HG03439 (cell line): ENCODE results near the gene DHCR24.

Experiments used
- ATAC-seq: cut with Tn5 transposase; IDR thresholded peaks from one replicate; pipeline ENCODE4 v1.9.1; 2021; ENCODE audit warnings: mild to moderate bottlenecking, moderate library complexity; ENCODE audit not compliant: unreplicated experiment

The DHCR24 gene

DNA sequence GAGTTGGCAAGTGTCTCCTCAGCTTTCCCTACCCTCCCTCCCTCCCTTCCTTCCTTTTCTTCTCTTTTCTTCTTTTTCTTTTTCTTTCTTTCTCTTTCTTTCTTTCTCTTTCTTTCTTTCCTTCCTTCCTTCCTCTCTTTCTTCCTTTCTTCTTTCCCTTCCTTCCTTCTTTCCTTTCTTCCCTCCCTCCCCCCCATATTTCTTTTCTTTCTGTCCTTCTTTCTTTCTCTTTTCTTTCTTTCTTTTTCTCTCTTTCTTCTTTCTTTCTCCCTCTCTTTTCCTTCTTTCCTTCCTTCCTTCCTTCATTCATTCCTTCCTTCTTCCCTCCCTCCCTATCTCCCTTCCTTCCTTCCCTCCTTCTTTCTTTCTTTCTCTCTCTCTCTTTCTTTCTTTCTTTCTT lies 67.3 kb downstream of the DHCR24 start:
- no peak for ATAC-seq

DNA sequence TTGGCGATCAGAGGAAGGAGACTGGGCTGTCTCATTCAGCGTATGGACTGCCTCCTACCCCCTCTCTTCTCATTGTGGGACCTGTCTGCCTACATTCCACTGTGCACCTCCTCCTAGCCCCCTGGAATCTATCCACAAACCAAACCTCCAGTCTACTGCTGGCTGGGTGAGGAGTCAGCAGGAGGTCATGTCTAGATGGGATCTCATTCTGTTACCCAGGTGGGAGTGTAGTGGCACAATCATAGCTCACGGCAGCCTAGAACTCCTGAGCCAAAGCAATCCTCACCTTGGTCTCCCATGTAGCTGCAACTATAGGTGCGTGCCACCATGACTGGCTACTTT lies 67.8 kb downstream of the DHCR24 start:
- ATAC-seq = no peak

GRCh38 chr1:54818461-54819194 lies 68.4 kb downstream of the DHCR24 start:
- ATAC-seq = no peak

DNA sequence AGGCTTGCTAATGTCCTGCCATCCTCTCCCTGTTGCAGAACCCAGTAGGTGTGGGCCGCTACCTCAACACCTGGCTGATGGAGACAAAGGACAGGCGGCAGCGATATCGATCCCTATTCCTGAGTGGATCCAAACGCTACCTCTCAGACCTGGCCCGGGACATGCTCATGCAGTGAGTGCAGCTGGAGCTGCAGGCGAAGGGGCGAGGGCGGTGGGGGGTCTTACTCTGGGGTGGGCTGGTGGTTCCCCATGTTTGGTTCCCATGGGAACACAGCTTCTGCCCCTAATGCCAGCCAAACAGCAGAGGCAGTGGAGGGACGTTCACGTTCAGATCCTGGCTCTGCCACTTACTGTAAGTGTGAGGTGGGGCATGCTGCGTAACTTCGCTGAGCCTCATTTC lies 70.0 kb downstream of the DHCR24 start:
- no peak for ATAC-seq

GRCh38 chr1:54816130-54816529 lies 70.9 kb downstream of the DHCR24 start:
- no peak for ATAC-seq

GRCh38 chr1:54815086-54815876 lies 71.7 kb downstream of the DHCR24 start:
- ATAC-seq = no peak

DNA sequence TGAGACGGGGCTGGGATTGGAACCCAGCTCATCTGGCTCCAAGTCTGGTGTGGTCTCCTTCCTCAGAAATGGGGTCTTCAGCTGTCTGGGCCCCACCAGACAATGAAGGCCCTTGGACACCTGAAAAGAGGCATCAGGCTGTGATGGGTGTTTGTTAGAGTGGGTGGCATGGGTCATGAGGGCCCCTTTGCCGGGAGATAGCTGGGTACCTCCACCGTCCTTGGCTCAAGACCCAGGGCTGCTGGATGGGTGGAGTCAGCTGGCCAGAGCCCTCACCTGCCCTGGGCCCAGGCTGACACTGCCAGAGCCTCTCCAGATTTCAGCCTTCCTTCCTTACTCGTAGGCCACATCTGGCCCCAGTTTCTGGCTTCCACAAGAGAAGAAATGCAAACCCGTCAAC lies 72.4 kb downstream of the DHCR24 start:
- ATAC-seq = no peak

DNA sequence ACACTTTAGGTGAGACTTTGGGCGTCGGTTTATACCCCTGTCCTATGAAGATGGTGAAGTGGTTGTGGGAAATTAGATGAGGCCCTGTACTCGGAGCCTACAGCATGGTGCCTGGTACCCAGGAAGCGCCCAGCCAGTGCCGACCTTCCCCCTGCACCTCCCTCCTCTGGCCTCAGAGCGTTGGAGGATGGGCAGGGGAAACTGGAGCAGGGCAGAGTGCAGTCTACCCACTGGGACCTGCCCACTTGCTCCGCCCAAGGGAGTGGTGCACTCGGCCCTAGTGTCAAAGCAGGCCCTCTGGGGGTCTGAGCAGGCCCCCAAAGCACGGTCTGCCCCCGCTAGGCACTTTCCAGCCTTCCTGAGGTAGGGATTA lies 72.9 kb downstream of the DHCR24 start:
- ATAC-seq = no peak

GRCh38 chr1:54813485-54814125 lies 73.4 kb downstream of the DHCR24 start:
- ATAC-seq = no peak

DNA sequence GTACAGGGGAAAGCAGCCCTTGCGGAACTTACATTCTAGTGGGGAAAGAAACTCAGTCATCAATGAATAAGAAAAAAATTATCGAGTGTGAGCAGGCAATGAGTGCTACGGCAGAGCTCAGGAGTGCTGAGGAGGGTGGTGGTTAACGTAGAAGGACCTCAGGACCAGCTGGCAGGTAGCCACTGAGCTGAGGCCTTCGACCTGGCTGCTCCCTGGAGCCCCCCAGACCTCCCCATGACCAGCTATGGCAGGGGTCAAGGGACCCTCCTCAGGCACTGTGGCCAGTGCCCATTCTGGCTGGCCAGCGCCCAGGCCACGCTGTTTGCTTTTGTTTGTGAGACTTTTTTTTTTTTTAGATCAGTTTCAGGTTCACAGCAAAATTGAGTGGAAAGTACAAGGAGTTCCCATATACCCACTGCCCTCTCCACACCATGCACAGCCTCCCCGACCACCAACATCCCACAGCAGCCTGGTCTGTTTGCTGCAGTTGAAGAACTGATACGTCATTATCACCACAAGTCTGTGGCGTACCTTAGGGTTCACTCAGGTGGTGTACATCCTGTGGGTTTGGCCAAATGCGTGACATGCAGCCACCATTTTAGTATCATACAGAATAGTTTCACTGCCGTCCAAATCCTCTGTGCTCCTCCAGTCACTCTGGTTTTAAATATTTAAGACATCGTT lies 74.1 kb downstream of the DHCR24 start:
- ATAC-seq = no peak

DNA sequence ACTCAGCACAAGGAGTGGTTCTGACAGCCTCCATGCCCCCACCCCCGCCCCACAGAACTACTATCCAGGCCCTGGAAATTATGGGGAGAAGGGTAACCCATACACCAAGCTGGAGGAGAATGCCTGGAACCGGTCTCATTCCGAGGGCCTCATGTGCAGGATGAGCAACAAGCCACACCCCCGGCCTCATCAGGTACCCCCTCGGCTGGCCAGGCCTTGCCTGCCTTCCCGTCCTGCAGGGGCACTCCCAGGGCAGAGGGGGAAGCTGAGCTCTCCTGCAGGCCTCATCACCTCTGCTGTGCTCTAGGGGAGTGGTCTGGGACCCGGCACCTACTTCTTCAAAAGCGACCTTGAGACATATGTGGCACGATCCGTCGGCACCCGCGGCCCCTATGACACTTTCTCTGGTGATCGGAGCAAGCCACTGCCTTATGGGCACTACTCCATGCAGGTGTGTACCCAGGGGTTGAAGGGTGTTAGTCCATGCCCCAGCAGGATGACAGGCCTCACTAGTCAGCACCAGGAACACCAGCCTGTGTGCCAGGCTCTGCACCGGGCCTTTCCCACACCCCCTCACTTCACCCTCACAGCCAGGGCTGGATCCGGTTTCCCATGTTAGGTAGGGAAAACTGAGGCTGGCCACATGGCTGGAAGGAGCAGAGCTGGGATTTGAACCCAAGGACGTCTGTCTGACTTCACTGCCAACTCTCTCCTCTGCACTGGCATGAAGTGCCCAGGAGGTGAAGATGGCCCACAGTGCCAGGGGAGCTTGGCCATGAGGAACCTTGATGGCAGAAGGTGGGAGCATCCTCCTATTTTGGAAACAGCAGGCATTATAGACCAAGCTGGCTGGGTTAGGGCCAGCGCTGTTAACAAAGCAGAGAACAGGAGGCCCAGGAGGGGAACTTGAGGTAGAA lies 75.0 kb downstream of the DHCR24 start:
- no peak for ATAC-seq

GRCh38 chr1:54811066-54811465 lies 75.9 kb downstream of the DHCR24 start:
- no peak for ATAC-seq

- ATAC-seq = peak; percentile 65
Measured at GRCh38 chr1:54810153-54810942, 76.6 kb downstream of the DHCR24 start.

- no peak for ATAC-seq
Measured at GRCh38 chr1:54809496-54810074, 77.4 kb downstream of the DHCR24 start.

DNA sequence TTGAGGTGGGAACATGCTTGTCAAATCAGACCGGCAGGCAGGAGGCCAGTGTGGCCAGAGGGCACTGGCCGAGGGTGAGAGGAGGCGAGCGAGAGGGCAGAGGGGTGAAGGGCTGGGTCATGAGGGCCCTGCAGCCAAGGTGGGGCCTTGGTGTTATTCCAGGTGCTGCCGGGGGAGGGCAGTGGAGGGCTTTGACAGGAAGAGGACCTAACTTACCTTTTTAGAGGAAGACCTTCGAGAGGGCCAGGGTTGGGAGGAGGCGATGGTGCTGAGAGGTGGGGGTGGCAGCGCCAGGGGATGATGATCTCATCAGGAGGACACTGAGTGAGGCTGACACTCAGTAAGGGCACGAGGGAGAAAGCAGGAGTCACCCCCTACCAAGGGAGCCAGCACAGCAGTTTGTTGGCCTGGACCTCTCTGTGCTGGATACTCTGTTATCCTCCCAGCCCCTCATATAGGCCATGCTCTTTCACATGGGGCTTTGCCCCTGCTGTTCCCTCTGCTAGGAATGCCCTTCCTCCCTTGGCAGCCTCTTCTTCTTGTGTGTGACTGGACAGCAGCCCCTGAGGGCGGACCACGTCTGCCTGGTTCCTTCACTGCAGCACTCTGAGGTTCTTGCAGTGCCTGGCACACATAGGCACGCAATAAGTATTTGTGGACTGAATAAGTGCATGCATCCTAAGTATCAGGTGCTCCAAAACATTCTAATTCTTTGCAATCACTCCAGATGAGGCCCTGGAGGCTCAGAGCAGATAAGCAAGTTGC lies 78.4 kb downstream of the DHCR24 start:
- ATAC-seq = no peak

DNA sequence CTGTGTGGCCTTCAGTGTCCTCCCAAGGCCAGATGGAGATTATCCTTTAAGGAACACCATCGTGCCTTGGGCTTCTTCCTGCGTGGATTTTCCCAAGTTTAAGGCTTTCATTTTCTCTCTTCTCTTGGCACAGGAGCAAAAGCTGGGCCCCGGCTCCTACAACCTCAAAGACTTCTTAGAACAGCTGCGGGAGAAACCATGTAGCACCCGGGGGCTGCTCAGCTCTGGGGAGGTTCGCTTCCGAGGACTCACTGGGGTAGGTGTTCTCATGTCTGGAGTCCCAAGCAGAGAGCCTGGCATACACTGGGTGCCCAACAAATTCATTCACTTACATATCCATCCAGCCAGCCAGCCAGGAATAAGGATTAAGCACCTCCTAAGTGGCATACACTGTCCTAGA lies 79.2 kb downstream of the DHCR24 start:
- no peak for ATAC-seq

DNA sequence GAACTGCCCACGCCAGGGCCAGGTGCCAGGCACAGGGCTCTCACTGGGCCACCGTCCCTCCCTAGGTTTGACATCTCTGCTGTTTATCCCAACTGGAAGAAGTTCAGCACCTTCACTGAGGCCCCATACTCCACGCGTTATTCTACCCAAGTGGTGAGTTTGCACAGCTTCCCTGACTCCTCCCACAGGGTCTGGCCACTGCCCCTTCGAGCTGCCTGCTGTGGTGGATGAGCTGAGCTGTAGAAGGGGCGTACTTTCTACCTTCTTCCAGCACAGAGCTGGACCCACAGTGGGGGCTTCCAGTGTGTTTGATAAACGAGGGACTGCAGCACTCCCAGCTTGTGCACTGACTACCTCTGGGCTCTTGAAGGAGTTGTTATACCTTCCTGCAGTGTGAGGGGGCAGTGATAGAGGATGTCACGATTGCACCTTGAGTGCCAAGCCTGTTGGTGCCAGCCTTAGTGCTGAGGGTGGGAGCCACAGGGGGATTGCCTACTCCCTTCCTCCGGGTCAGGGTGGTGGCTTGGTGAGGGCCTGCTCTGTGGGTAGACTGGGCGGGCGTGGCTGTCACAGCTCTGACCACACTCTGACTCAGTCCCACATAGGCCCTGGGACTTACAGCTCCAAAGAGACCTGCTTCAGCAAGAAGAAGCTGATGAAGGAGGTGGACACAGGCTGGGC lies 79.9 kb downstream of the DHCR24 start:
- ATAC-seq = no peak

GRCh38 chr1:54805981-54806381 lies 81.0 kb downstream of the DHCR24 start:
- ATAC-seq = no peak
